GM12878 (cell line): Measurements from ENCODE around the gene TAS2R38. TPM values are rescaled to one million over a fixed set of nuclear protein-coding genes. Genes with fewer than 3 reads are reported as not detected.

Experiments
- ATAC-seq: fragments of 200-7000 bp; cut with Tn5 transposase; 3 replicates; pipeline ENCODE4 v1.9.1; 2020; ENCODE audit warnings: mild to moderate bottlenecking, moderate library complexity
- BruUV-seq: library from RNA; stranded (reverse); fragments of 400-500 nt; replicated peaks from 2 replicates; lab custom pipeline; 2021; lab: Mats Ljungman, UMichigan
- CTCF ChIA-PET: fragments of 300-600 bp; sonication (Branson Sonifier 250); formaldehyde crosslinking; extraction: SDS; loops from one replicate; lab custom pipeline; 2021; ENCODE audit warnings: inconsistent platforms; lab: Yijun Ruan, JAX
- POLR2A ChIA-PET: fragments of 350-600 bp; formaldehyde crosslinking; extraction: SDS; loops from one replicate; lab custom pipeline; 2021; ENCODE audit warnings: inconsistent platforms; lab: Charles Lee
- RAD21 ChIA-PET: fragments of 300-600 bp; sonication (Branson Sonifier 250); formaldehyde crosslinking; loops from one replicate; lab custom pipeline; 2023; ENCODE audit warnings: antibody characterized with exemption; ENCODE audit not compliant: unreplicated experiment; lab: Charles Lee
- SMC1A ChIA-PET: fragments of 300-600 bp; sonication (Branson Sonifier 250); formaldehyde crosslinking; loops from one replicate; lab custom pipeline; 2023; ENCODE audit not compliant: unreplicated experiment, uncharacterized antibody; lab: Charles Lee
- DNase-seq: peaks from one replicate; pipeline ENCODE4 v3.0.0-alpha.2; 2011; ENCODE audit warnings: low read depth, low spot score
- FAIRE-seq: peaks from 3 replicates; lab custom pipeline; 2011; peaks lifted over from hg19 to GRCh38; lab: Jason Lieb, UNC
- H2AFZ ChIP-seq: 2 replicates; pipeline ENCODE4 v1.6.0; 2011; ENCODE audit warnings: low read depth, low read length, control low read depth; ENCODE audit not compliant: control insufficient read depth
- H3K27ac ChIP-seq: 2 replicates; pipeline ENCODE4 v1.5.1; 2011; ENCODE audit warnings: control low read depth; ENCODE audit not compliant: control insufficient read depth, insufficient read depth
- H3K27me3 ChIP-seq, 2 experiments: replicated peaks in 1 of 2; 2 replicates each; pipeline versions ENCODE4 v1.6.0 to v1.6.1; 2011; ENCODE audit warnings: low read length in 1 of 2; ENCODE audit not compliant: control insufficient read depth in 2 of 2, insufficient read depth in 2 of 2
- H3K36me3 ChIP-seq, 2 experiments: 2 replicates each; pipeline ENCODE4 v1.5.1; 2011; ENCODE audit warnings: low read length in 1 of 2; ENCODE audit not compliant: control insufficient read depth in 2 of 2, insufficient read depth in 2 of 2
- H3K4me1 ChIP-seq: 2 replicates; pipeline ENCODE4 v1.6.1; 2011; ENCODE audit warnings: mild to moderate bottlenecking, low read length, moderate library complexity, mixed read lengths; ENCODE audit not compliant: control insufficient read depth, insufficient read depth
- H3K4me2 ChIP-seq: 2 replicates; pipeline ENCODE4 v1.6.0; 2011; ENCODE audit warnings: control low read depth; ENCODE audit not compliant: control insufficient read depth, insufficient read depth
- H3K4me3 ChIP-seq: fragments of 200-600 bp; sonication (generic); 2 replicates; pipeline ENCODE4 v1.5.1; 2016
- H3K79me2 ChIP-seq: 2 replicates; pipeline ENCODE4 v1.6.0; 2011; ENCODE audit warnings: low read length; ENCODE audit not compliant: control insufficient read depth, insufficient read depth
- H3K9ac ChIP-seq: 2 replicates; pipeline ENCODE4 v1.8.0; 2011; ENCODE audit warnings: low read length, control low read depth, mixed read lengths; ENCODE audit not compliant: control insufficient read depth, insufficient read depth
- H3K9me3 ChIP-seq: replicated peaks from 3 replicates; pipeline ENCODE4 v1.5.1; 2011; ENCODE audit warnings: mild to moderate bottlenecking, low read length; ENCODE audit not compliant: control insufficient read depth, insufficient read depth
- H4K20me1 ChIP-seq: 2 replicates; pipeline ENCODE4 v1.6.0; 2011; ENCODE audit not compliant: control insufficient read depth, insufficient read depth
- ELK1 ChIP-seq: IDR thresholded peaks from 2 replicates; pipeline ENCODE4 v1.6.1; 2012; ENCODE audit warnings: low read depth, low read length, improper control_type of control experiment
- HDAC6 ChIP-seq: fragments of 200-600 bp; sonication (generic); IDR thresholded peaks from one replicate; pipeline ENCODE4 v1.8.0; 2017; ENCODE audit warnings: antibody characterized with exemption; ENCODE audit not compliant: unreplicated experiment
- PAX5 ChIP-seq: IDR thresholded peaks from 2 replicates; pipeline ENCODE4 v1.6.1; 2011; ENCODE audit warnings: low read depth, low read length, borderline replicate concordance
- RFX5 ChIP-seq: IDR thresholded peaks from 2 replicates; pipeline ENCODE4 v1.6.1; 2011; ENCODE audit warnings: low read depth, low read length, improper control_type of control experiment
- SMARCA5 ChIP-seq: fragments of 450-650 bp; IDR thresholded peaks from 2 replicates; pipeline ENCODE4 v1.6.1; 2017; ENCODE audit warnings: mild to moderate bottlenecking
- SUPT20H ChIP-seq: IDR thresholded peaks from 2 replicates; pipeline ENCODE4 v1.6.1; 2011; ENCODE audit warnings: low read depth, mild to moderate bottlenecking, low read length, moderate library complexity, borderline replicate concordance; ENCODE audit not compliant: control insufficient read depth
- WRNIP1 ChIP-seq: IDR thresholded peaks from 2 replicates; pipeline ENCODE4 v1.6.1; 2011; ENCODE audit warnings: low read depth, low read length, improper control_type of control experiment, borderline replicate concordance
- WGBS: methylation state at CpG from one replicate; pipeline ENCODE4 v1.1.6; 2016; ENCODE audit warnings: low lambda C conversion rate; ENCODE audit not compliant: insufficient replicate concordance, insufficient coverage; ENCODE audit errors: missing lambda C conversion rate; 5-methylcytosine and 5-hydroxymethylcytosine counted together
- in situ Hi-C: fragments of 300-500 bp; cut with MboI; formaldehyde crosslinking; loops from 9 replicates; pipeline ENCODE4 v1.14.3; 2018; ENCODE audit warnings: mixed read lengths
- intact Hi-C: fragments of 100-400 bp; cut with micrococcal nuclease; formaldehyde crosslinking; loops from one replicate; pipeline ENCODE4 v1.14.2; 2022; ENCODE audit not compliant: unreplicated experiment
- polyA plus RNA-seq, 11 experiments: library from polyadenylated mRNA; depleted of rRNA in 4 of 11; unstranded in 6 of 11; stranded (reverse) in 5 of 11; fragments of >200 nt; fragmentation: Nextera tagmentation in 4 of 11; fragmentation: Illumina TruSeq in 1 of 11; extraction: Ambion mirVana in 4 of 11; extraction: Trizol in 1 of 11; gene quantifications; 1 replicate in 1 of 11; 2 replicates in 10 of 11; pipeline versions ENCODE4 v1.2.1 to v1.2.3, GENCODE V29; 2011 to 2016; ENCODE audit warnings: inconsistent platforms in 2 of 11, missing spikeins in 2 of 11, low read depth in 1 of 11
- total RNA-seq, 4 experiments: library from RNA; depleted of rRNA in 3 of 4; stranded (reverse); fragments of >200 nt in 3 of 4; fragmentation: Illumina TruSeq in 1 of 4; extraction: Trizol in 1 of 4; gene quantifications; 2 replicates each; pipeline versions ENCODE4 v1.2.1 to v1.2.3, GENCODE V29; 2013 to 2021
- TF ChIP-seq, protein P1 (sequence below): IDR thresholded peaks from 2 replicates; pipeline ENCODE4 v1.6.1; 2012; ENCODE audit warnings: low read depth, low read length, improper control_type of control experiment

TAS2R38 gene
- total and polyA plus RNA-seq, 10 of the 15 experiments (the other 5 are each of a cell fraction or from before 2014, with no cell fraction given), result not detected

GRCh38 chr7:141949021-141949420, 24.6 kb downstream of the TAS2R38 start:
- BruUV-seq, result no TSS peak
- CTCF ChIA-PET, result interaction anchor here (0.6 kb wide), 1 partner anchor 342 kb away, joined by 4 read pairs; no protein-coding TSS in a partner anchor
- Histone ChIP-seq H3K36me3 (no peaks in the 10 kb centered on the region), H3K4me2 (no peak overlapping the region), H3K79me2 (no peaks in the 10 kb centered on the region), H3K4me1 (no peaks in the 10 kb centered on the region), H3K27ac (no peak overlapping the region), H2AFZ (no peak overlapping the region), H3K4me3 (no peak overlapping the region), H3K9ac (no peak overlapping the region), H4K20me1 (no peaks in the 10 kb centered on the region), H3K27me3 (no peaks in the 10 kb centered on the region), H3K9me3 (no peaks in the 10 kb centered on the region)
- RAD21 ChIA-PET, result no interaction called here
- ATAC-seq (no peak), DNase-seq (no peak), FAIRE-seq (no peak)
- POLR2A ChIA-PET, result no interaction called here
- in situ Hi-C loops, result no loop called here
- intact Hi-C loops, result no loop called here
- SMC1A ChIA-PET, result no interaction called here
- 50% methylated on average over 2 of the region's 2 CpGs for WGBS
- TF ChIP-seq HDAC6 (no peak), SMARCA5 (no peak), RFX5 (no peak), SUPT20H (no peak), ELK1 (no peak), WRNIP1 (no peak)

DNA sequence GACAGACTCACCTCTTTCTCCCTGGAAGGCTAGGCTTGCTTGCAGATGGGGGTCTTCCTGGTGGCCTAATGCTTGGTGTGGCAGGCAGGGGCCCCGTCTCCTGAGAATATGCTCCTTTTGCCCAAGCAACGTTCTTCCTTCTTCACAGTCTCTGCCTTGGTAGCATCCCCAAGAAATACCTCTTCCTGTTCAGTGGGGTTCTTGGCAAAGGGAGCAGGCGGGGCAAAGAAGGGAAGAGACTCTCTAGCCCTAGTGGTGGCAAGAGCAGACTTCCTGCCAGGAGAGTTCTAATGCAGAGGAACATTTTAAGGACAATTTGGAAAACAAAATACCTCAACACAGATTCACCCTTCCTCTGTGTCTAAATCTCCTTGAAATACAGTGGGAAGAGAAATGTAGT, 26.8 kb downstream of the TAS2R38 start, which contains the start of gene CLEC5A:
CLEC5A (minus strand) TSS at position 179 of the 400 bp plus-strand sequence. CDS start 682 bp downstream, outside the sequence.
- no peak within 1 kb of the TSS for H3K9ac ChIP-seq

More for the DNA sequence above, 26.8 kb downstream of the TAS2R38 start, which contains the start of gene CLEC5A:
- Histone ChIP-seq H2AFZ (no peak within 1 kb of the TSS), H3K4me3 (no peak within 1 kb of the TSS)
- ATAC-seq (no peak), DNase-seq (no peak)
- POLR2A ChIA-PET, result no interaction called here
- TF ChIP-seq, protein P1, sequence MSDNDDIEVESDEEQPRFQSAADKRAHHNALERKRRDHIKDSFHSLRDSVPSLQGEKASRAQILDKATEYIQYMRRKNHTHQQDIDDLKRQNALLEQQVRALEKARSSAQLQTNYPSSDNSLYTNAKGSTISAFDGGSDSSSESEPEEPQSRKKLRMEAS, result no peak
- TF ChIP-seq PAX5, result no peak
- TF ChIP-seq, all 136 proteins: peak for 0
- intact Hi-C loops, result no loop called here
- H3K27me3 ChIP-seq, result no peaks in the 10 kb centered on the region
- ChIA-PET CTCF (no interaction called here), RAD21 (no interaction called here), SMC1A (no interaction called here)
- no peaks in the 10 kb centered on the region for H3K36me3 ChIP-seq
- no peak within 1 kb of the TSS for H3K4me2 ChIP-seq
- H3K27ac ChIP-seq, result no peak within 1 kb of the TSS
- in situ Hi-C loops, result no loop called here
- 21% methylated on average over 3 of the region's 3 CpGs for WGBS
- H3K4me1 ChIP-seq, result no peaks in the 10 kb centered on the region
- BruUV-seq, result no TSS peak
- no peaks in the 10 kb centered on the region for H4K20me1 ChIP-seq
- no peaks in the 10 kb centered on the region for H3K9me3 ChIP-seq
- FAIRE-seq, result no peak
- no peaks in the 10 kb centered on the region for H3K79me2 ChIP-seq
